ENCODE measurements around the gene GIMAP6. TPM values are rescaled to one million over a fixed set of nuclear protein-coding genes. Genes with fewer than 3 reads are reported as not detected.
"Not testable (repeated sequence)": the region's sequence is repeated elsewhere in the genome, so short reads cannot be mapped to it uniquely, and the experiment has no call there.

The GIMAP6 gene
- total RNA-seq, 1 experiment from 2014 or later = 0.13 TPM

DNA sequence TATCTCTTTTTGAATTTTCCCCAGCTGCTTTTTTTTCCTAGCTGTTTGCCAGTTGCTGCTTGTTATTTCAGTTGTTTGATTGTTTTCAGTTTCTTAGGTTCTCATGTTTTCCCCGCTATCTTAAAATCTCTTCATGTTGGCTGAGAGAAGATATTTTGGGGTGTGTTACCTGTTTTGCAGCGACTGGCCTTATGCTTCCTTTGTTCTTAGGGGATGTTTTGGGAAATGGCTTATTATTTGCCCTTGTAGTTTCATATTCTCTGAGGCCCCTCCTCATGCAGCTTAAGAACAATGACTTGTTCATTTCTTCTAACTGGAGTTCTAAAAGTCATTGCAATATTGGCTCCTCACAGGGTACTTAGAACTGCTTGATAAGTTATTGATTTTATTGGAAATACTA lies 28.6 kb downstream of the GIMAP6 start:
- DNase-seq (ENCODE audit: low spot score); ATAC-seq; H3K4me1 Mint-ChIP-seq; CTCF ChIA-PET; H3K27ac Mint-ChIP-seq; POLR2A ChIA-PET; H3K4me3 Mint-ChIP-seq: not testable (repeated sequence)
- peaks cover 61% of the 10 kb centered on the region for H3K27me3 Mint-ChIP-seq (ENCODE audit: low read depth)
- peaks cover 13% of the 10 kb centered on the region; the same call in 1 of the 2 replicates for H3K36me3 Mint-ChIP-seq
- peaks cover 68% of the 10 kb centered on the region for H3K9me3 Mint-ChIP-seq

DNA sequence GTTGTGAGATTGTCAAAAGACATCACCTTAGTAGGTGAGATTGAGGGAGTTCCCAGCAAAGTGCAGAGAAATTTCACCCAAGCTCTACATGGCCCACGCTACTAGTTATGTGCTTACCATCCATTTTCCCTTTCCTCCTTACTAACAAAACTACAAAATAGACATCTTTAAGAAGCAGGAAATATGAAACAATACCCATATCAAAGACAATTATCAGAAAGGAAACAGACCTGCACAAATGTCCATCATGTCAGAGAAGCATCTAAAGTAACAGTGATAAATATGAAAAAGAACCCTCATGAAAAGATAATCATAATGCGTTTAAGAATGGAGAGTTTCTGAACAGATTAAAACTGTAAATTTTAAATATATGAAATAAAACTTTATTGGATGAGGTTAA lies 36.8 kb downstream of the GIMAP6 start:
- Mint-ChIP-seq H3K9me3 (peaks cover 89% of the 10 kb centered on the region), H3K4me1 (no peaks in the 10 kb centered on the region), H3K27me3 (ENCODE audit: low read depth) (peaks cover 83% of the 10 kb centered on the region), H3K36me3 (peaks cover 29% of the 10 kb centered on the region), H3K27ac (no peak overlapping the region), H3K4me3 (no peak overlapping the region)
- POLR2A ChIA-PET = no interaction called here
- TF ChIP-seq, protein P1, sequence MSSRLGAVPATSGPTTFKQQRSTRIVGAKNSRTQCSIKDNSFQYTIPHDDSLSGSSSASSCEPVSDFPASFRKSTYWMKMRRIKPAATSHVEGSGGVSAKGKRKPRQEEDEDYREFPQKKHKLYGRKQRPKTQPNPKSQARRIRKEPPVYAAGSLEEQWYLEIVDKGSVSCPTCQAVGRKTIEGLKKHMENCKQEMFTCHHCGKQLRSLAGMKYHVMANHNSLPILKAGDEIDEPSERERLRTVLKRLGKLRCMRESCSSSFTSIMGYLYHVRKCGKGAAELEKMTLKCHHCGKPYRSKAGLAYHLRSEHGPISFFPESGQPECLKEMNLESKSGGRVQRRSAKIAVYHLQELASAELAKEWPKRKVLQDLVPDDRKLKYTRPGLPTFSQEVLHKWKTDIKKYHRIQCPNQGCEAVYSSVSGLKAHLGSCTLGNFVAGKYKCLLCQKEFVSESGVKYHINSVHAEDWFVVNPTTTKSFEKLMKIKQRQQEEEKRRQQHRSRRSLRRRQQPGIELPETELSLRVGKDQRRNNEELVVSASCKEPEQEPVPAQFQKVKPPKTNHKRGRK (CRISPR knock-in tag; IDR thresholded peaks at IDR 0.05; ENCODE audit: borderline replicate concordance) = no peak
- TF ChIP-seq ZNF138 (CRISPR knock-in tag; conservative IDR thresholded peaks at IDR 0.05) (no peak), RORB (CRISPR knock-in tag; IDR thresholded peaks at IDR 0.05) (no peak), TP53 (CRISPR knock-in tag; IDR thresholded peaks at IDR 0.05) (no peak), NFYB (CRISPR knock-in tag; conservative IDR thresholded peaks at IDR 0.05; ENCODE audit: low read depth) (no peak), ZNF396 (CRISPR knock-in tag; IDR thresholded peaks at IDR 0.05; ENCODE audit: borderline replicate concordance) (no peak), SMAD3 (CRISPR knock-in tag; IDR thresholded peaks at IDR 0.05; ENCODE audit: borderline replicate concordance) (no peak), MXD4 (CRISPR knock-in tag; IDR thresholded peaks at IDR 0.05; ENCODE audit: borderline replicate concordance) (no peak), ZNF416 (CRISPR knock-in tag; IDR thresholded peaks at IDR 0.05) (no peak)
- TF ChIP-seq, protein P2, sequence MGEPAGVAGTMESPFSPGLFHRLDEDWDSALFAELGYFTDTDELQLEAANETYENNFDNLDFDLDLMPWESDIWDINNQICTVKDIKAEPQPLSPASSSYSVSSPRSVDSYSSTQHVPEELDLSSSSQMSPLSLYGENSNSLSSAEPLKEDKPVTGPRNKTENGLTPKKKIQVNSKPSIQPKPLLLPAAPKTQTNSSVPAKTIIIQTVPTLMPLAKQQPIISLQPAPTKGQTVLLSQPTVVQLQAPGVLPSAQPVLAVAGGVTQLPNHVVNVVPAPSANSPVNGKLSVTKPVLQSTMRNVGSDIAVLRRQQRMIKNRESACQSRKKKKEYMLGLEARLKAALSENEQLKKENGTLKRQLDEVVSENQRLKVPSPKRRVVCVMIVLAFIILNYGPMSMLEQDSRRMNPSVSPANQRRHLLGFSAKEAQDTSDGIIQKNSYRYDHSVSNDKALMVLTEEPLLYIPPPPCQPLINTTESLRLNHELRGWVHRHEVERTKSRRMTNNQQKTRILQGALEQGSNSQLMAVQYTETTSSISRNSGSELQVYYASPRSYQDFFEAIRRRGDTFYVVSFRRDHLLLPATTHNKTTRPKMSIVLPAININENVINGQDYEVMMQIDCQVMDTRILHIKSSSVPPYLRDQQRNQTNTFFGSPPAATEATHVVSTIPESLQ (CRISPR knock-in tag; IDR thresholded peaks at IDR 0.05) = no peak
- TF ChIP-seq, protein P3, sequence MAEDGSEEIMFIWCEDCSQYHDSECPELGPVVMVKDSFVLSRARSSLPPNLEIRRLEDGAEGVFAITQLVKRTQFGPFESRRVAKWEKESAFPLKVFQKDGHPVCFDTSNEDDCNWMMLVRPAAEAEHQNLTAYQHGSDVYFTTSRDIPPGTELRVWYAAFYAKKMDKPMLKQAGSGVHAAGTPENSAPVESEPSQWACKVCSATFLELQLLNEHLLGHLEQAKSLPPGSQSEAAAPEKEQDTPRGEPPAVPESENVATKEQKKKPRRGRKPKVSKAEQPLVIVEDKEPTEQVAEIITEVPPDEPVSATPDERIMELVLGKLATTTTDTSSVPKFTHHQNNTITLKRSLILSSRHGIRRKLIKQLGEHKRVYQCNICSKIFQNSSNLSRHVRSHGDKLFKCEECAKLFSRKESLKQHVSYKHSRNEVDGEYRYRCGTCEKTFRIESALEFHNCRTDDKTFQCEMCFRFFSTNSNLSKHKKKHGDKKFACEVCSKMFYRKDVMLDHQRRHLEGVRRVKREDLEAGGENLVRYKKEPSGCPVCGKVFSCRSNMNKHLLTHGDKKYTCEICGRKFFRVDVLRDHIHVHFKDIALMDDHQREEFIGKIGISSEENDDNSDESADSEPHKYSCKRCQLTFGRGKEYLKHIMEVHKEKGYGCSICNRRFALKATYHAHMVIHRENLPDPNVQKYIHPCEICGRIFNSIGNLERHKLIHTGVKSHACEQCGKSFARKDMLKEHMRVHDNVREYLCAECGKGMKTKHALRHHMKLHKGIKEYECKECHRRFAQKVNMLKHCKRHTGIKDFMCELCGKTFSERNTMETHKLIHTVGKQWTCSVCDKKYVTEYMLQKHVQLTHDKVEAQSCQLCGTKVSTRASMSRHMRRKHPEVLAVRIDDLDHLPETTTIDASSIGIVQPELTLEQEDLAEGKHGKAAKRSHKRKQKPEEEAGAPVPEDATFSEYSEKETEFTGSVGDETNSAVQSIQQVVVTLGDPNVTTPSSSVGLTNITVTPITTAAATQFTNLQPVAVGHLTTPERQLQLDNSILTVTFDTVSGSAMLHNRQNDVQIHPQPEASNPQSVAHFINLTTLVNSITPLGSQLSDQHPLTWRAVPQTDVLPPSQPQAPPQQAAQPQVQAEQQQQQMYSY (CRISPR knock-in tag; IDR thresholded peaks at IDR 0.05) = no peak
- TF ChIP-seq, protein P4, sequence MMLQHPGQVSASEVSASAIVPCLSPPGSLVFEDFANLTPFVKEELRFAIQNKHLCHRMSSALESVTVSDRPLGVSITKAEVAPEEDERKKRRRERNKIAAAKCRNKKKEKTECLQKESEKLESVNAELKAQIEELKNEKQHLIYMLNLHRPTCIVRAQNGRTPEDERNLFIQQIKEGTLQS (CRISPR knock-in tag; conservative IDR thresholded peaks at IDR 0.05) = no peak
- TF ChIP-seq, protein P5, sequence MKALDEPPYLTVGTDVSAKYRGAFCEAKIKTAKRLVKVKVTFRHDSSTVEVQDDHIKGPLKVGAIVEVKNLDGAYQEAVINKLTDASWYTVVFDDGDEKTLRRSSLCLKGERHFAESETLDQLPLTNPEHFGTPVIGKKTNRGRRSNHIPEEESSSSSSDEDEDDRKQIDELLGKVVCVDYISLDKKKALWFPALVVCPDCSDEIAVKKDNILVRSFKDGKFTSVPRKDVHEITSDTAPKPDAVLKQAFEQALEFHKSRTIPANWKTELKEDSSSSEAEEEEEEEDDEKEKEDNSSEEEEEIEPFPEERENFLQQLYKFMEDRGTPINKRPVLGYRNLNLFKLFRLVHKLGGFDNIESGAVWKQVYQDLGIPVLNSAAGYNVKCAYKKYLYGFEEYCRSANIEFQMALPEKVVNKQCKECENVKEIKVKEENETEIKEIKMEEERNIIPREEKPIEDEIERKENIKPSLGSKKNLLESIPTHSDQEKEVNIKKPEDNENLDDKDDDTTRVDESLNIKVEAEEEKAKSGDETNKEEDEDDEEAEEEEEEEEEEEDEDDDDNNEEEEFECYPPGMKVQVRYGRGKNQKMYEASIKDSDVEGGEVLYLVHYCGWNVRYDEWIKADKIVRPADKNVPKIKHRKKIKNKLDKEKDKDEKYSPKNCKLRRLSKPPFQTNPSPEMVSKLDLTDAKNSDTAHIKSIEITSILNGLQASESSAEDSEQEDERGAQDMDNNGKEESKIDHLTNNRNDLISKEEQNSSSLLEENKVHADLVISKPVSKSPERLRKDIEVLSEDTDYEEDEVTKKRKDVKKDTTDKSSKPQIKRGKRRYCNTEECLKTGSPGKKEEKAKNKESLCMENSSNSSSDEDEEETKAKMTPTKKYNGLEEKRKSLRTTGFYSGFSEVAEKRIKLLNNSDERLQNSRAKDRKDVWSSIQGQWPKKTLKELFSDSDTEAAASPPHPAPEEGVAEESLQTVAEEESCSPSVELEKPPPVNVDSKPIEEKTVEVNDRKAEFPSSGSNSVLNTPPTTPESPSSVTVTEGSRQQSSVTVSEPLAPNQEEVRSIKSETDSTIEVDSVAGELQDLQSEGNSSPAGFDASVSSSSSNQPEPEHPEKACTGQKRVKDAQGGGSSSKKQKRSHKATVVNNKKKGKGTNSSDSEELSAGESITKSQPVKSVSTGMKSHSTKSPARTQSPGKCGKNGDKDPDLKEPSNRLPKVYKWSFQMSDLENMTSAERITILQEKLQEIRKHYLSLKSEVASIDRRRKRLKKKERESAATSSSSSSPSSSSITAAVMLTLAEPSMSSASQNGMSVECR (CRISPR knock-in tag; IDR thresholded peaks at IDR 0.05; ENCODE audit: borderline replicate concordance) = no peak
- TF ChIP-seq, protein P6, sequence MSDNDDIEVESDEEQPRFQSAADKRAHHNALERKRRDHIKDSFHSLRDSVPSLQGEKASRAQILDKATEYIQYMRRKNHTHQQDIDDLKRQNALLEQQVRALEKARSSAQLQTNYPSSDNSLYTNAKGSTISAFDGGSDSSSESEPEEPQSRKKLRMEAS (CRISPR knock-in tag; IDR thresholded peaks at IDR 0.05) = no peak
- TF ChIP-seq, protein P7, sequence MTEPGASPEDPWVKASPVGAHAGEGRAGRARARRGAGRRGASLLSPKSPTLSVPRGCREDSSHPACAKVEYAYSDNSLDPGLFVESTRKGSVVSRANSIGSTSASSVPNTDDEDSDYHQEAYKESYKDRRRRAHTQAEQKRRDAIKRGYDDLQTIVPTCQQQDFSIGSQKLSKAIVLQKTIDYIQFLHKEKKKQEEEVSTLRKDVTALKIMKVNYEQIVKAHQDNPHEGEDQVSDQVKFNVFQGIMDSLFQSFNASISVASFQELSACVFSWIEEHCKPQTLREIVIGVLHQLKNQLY (CRISPR knock-in tag; IDR thresholded peaks at IDR 0.05) = no peak
- DNase-seq (ENCODE audit: low spot score) = no peak
- ATAC-seq = no peak
- CTCF ChIA-PET = no interaction called here
